ENCODE results near the gene NPHP4.

NPHP4 gene

GRCh38 chr1:5828308-5828935, 163.8 kb downstream of the NPHP4 start:
- Mint-ChIP-seq H3K9me3 (peaks cover 11% of the 10 kb centered on the region), H3K36me3 (ENCODE audit: low read depth) (no peaks in the 10 kb centered on the region), H3K27me3 (ENCODE audit: low read depth, poor library complexity) (peaks cover 14% of the 10 kb centered on the region), H3K4me3 (no peak overlapping the region), H3K4me1 (peaks cover 14% of the 10 kb centered on the region), H3K27ac (no peak overlapping the region)
- no peak for TF ChIP-seq CTCF (IDR thresholded peaks at IDR 0.05)
- DNase-seq: no peak

- Mint-ChIP-seq H3K27ac (no peak overlapping the region), H3K4me1 (peaks cover 11% of the 10 kb centered on the region), H3K9me3 (peaks cover 11% of the 10 kb centered on the region), H3K4me3 (no peak overlapping the region), H3K36me3 (ENCODE audit: low read depth) (no peaks in the 10 kb centered on the region), H3K27me3 (ENCODE audit: low read depth, poor library complexity) (peaks cover 14% of the 10 kb centered on the region)
- DNase-seq: no peak
- TF ChIP-seq CTCF (IDR thresholded peaks at IDR 0.05): no peak
Observed at GRCh38 chr1:5827516-5827915, 164.7 kb downstream of the NPHP4 start.

- DNase-seq: no peak
- Mint-ChIP-seq H3K36me3 (ENCODE audit: low read depth) (no peaks in the 10 kb centered on the region), H3K4me1 (peaks cover 9% of the 10 kb centered on the region), H3K27ac (no peak overlapping the region), H3K4me3 (no peak overlapping the region), H3K9me3 (peaks cover 11% of the 10 kb centered on the region), H3K27me3 (ENCODE audit: low read depth, poor library complexity) (peaks cover 12% of the 10 kb centered on the region)
- TF ChIP-seq CTCF (IDR thresholded peaks at IDR 0.05): no peak
Observed at GRCh38 chr1:5826601-5827000, 165.6 kb downstream of the NPHP4 start.

- no peak for DNase-seq
- H3K4me1 Mint-ChIP-seq: peaks cover 6% of the 10 kb centered on the region
- peaks cover 18% of the 10 kb centered on the region for H3K27me3 Mint-ChIP-seq (ENCODE audit: low read depth, poor library complexity)
Observed at GRCh38 chr1:5822726-5823125, 169.5 kb downstream of the NPHP4 start.

GRCh38 chr1:5822266-5822665, 170.0 kb downstream of the NPHP4 start:
- Mint-ChIP-seq H3K27ac (no peak overlapping the region), H3K4me3 (no peak overlapping the region), H3K4me1 (peaks cover 1% of the 10 kb centered on the region), H3K36me3 (ENCODE audit: low read depth) (no peaks in the 10 kb centered on the region), H3K9me3 (peaks cover 23% of the 10 kb centered on the region), H3K27me3 (ENCODE audit: low read depth, poor library complexity) (peaks cover 18% of the 10 kb centered on the region)
- no peak for DNase-seq
- TF ChIP-seq CTCF (IDR thresholded peaks at IDR 0.05): no peak

More at GRCh38 chr1:5822726-5823125, 169.5 kb downstream of the NPHP4 start:
- no peak for TF ChIP-seq CTCF (IDR thresholded peaks at IDR 0.05)
- peaks cover 23% of the 10 kb centered on the region for H3K9me3 Mint-ChIP-seq
- no peak overlapping the region for H3K4me3 Mint-ChIP-seq
- H3K27ac Mint-ChIP-seq: no peak overlapping the region
- H3K36me3 Mint-ChIP-seq (ENCODE audit: low read depth): no peaks in the 10 kb centered on the region

- no peak for TF ChIP-seq CTCF (IDR thresholded peaks at IDR 0.05)
- Mint-ChIP-seq H3K9me3 (peaks cover 23% of the 10 kb centered on the region), H3K4me3 (no peak overlapping the region), H3K27ac (no peak overlapping the region), H3K36me3 (ENCODE audit: low read depth) (no peaks in the 10 kb centered on the region), H3K27me3 (ENCODE audit: low read depth, poor library complexity) (peaks cover 18% of the 10 kb centered on the region), H3K4me1 (no peaks in the 10 kb centered on the region)
- DNase-seq: no peak
Observed at GRCh38 chr1:5821540-5822176, 170.6 kb downstream of the NPHP4 start.
